NOMO-1 treated with dmso at 0.1 percent for 144 hours (cell line): ENCODE results near the gene FRMD3.

ENCODE experiments used
- DNase-seq: peaks from one replicate; lab custom pipeline; 2025; ENCODE audit not compliant: unreplicated experiment; lab: John Stamatoyannopoulos, UW

Gene FRMD3

DNA sequence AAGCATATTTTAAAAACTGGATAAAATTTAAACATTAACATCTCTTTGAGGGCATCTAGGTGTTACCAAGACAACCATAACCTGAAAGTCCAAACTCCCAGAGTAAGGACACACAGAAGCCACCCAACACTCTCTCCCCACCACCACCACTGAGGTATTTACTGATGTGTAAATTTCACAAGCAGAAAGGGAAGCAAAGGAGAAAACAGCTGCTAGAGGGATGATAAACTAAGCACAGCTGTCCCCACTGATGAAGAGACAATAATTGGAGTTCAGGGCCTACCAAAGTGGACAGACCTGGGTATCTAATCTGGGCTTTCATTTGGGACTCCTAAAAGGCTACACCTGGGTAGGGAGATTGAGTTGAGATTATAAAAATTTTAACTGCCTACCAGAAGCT is 63.6 kb downstream of the FRMD3 start:
- DNase-seq, result no peak

GRCh38 chr9:83473488-83473971 is 64.7 kb downstream of the FRMD3 start:
- DNase-seq, result no peak

GRCh38 chr9:83472764-83473163 is 65.4 kb downstream of the FRMD3 start:
- peak; percentile 28 for DNase-seq

GRCh38 chr9:83472221-83472665 is 66.0 kb downstream of the FRMD3 start:
- no peak for DNase-seq

- DNase-seq, result peak; percentile 24
Measured at GRCh38 chr9:83471241-83471640, 67.0 kb downstream of the FRMD3 start.

DNA sequence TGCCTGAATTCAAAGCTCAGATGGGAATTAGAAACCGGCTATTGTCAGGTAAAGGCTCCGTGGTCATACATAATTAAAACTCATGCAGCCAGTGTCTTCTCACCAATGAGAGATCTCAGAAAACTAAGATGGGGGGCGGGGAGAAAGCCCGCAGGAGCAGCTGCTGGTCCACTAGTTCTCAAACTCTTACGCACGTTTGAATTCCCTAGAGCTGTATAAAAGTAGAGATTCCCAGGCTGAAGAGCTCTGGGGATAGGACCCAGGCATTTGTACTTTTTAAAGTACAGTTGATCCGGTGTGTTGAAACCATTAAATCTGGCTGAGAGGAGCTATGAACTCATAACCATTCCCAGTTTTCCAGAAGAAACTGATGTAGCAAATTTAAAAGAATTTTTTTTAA is 68.5 kb downstream of the FRMD3 start:
- DNase-seq, result no peak

GRCh38 chr9:83468821-83469220 is 69.4 kb downstream of the FRMD3 start:
- DNase-seq, result no peak

DNA sequence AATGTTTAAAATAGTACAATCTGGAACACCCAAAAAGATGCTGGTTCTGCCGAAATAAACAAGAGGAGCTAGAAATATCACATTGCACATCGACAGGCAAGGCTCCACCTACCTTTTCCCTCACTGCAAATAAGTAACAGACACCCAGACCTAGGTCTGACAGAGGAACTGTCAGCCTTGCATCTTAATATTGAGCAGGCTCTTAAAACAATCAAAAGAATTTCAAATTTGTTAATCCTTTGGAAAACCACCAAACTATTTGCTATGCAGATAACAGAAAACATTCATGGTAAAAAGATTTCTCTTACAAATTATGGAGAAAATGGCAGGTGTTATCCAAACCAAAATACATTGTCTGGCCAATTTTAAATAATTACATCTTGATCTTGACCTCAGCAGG is 71.3 kb downstream of the FRMD3 start:
- DNase-seq, result no peak

GRCh38 chr9:83466351-83466750 is 71.8 kb downstream of the FRMD3 start:
- no peak for DNase-seq

- DNase-seq, result no peak
Measured at GRCh38 chr9:83459830-83460229, 78.4 kb downstream of the FRMD3 start.

DNA sequence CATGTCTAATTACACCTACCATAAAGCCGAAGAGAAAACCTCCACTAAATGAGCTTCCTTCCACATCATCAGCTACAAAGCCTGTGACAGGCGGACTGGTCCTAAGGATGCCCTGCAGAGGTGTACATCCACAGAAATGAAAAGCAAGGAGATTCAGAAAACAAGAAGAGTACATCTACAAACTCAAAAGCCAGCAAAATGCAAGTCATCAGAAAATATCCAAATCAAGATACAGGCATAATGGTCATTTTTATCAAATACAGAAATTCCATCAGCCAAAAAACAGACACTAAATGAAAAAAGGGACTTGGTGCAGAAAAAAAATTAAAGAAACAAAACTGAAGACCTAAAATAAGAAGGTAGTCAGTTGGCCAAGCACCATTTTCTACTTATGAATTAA is 79.7 kb downstream of the FRMD3 start:
- no peak for DNase-seq

- DNase-seq, result no peak
Measured at GRCh38 chr9:83457005-83457404, 81.2 kb downstream of the FRMD3 start.

DNA sequence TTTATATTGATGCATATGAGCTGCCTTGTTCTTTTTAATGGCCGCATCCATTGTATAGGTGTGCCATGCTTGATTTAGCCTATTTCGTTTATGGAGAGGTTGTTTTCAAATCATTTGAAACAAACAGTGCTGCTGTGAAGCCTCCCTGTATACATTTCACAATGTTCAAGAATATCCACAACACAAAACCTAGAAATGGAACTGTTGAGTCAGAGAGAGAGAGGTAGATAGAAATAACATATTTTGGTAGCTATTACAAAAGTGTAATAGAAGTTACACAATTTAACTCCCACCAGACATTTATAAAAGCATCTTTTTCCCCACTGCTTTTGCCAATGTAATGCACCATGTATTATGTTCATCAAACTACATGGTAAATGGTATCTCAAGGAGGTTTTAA is 82.0 kb downstream of the FRMD3 start:
- DNase-seq, result no peak

DNA sequence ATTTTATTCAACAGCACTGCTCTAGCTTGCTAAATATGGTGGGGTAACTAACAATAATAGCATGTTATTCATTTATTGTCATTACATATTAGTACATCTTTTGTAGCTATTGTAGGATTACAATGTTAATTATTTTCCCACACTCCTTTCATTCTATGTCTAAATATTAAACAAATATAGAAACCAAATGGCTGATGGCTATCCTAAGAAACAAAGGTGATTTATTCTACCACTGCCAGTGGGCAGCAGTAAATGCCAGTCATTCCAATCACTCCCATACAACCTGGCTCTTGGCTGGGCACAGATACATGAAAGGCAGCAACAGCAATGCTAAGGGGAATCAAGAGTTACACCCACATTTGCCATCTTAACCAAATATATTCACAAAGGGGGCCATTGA is 84.1 kb downstream of the FRMD3 start:
- no peak for DNase-seq

DNA sequence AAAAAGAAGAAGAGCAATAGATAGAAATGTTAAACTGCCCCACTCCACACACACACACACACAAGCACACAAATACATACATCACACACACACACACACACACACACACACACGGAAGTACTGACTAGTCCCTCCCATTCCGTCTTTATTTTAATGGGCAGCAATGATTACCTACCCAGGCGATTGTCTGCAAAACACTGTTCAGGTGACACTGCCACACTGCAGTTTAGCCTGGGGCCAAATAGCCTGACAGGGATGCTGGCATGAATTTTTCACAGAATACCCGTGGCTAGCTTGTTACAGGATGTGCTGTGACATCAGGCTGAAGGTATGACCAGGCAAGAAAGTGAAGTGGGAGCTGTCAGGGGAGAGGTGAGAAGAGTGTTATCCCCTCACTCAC is 86.9 kb downstream of the FRMD3 start:
- no peak for DNase-seq

- no peak for DNase-seq
Measured at GRCh38 chr9:83449983-83450382, 88.2 kb downstream of the FRMD3 start.

DNA sequence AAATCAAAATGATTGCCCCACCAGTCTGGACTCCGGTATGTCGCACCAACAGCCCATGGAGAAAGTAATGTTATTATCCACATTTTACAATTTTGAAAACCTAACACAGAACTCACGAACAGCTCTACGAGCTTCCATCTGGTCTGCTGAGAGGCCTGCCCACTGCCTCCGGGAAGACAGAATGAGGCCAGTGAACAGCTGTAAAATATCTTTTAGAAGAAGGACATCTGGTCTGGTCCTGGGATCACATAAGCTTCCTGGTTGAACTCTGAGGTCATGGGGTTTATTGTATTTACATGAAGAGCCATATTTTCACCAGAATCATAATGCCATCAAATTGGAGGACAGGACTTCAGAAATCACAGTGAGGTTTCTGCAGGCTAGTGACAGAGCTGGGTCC is 89.0 kb downstream of the FRMD3 start:
- no peak for DNase-seq

GRCh38 chr9:83448626-83449025 is 89.6 kb downstream of the FRMD3 start:
- no peak for DNase-seq

GRCh38 chr9:83447351-83447750 is 90.8 kb downstream of the FRMD3 start:
- DNase-seq, result no peak

- DNase-seq, result no peak
Measured at GRCh38 chr9:83445703-83446265, 92.4 kb downstream of the FRMD3 start.

- no peak for DNase-seq
Measured at GRCh38 chr9:83444110-83444509, 94.1 kb downstream of the FRMD3 start.

- DNase-seq, result no peak
Measured at GRCh38 chr9:83441390-83441789, 96.8 kb downstream of the FRMD3 start.

- DNase-seq, result no peak
Measured at GRCh38 chr9:83440641-83441040, 97.6 kb downstream of the FRMD3 start.
